Limb (tissue), 2 donors: ENCODE measurements around the gene AANAT.

Experiments used
- DNase-seq, 2 donors: peaks; one replicate each; pipeline ENCODE4 v3.0.0-alpha.2; 2016; ENCODE audit errors: extremely low spot score in 2 of 2

AANAT gene

GRCh38 chr17:76487451-76488192 lies 20.2 kb downstream of the AANAT start:
- no peak for DNase-seq

- no peak for DNase-seq
These were observed 22.8 kb downstream of the AANAT start for GRCh38 chr17:76490112-76490710.

GRCh38 chr17:76491271-76492122 lies 24.1 kb downstream of the AANAT start:
- DNase-seq, result no peak

- DNase-seq, result no peak
These were observed 25.0 kb downstream of the AANAT start for GRCh38 chr17:76492123-76492988.

- peak in 1 of 2 donors; percentile 18 for DNase-seq
These were observed 25.6 kb downstream of the AANAT start for GRCh38 chr17:76492989-76493501.

GRCh38 chr17:76493505-76494167 lies 26.2 kb downstream of the AANAT start:
- DNase-seq, result no peak

- DNase-seq, result no peak
These were observed 28.4 kb downstream of the AANAT start for GRCh38 chr17:76495663-76496400.

GRCh38 chr17:76496464-76496863 lies 29.1 kb downstream of the AANAT start:
- DNase-seq, result no peak

- DNase-seq, result no peak
These were observed 30.2 kb downstream of the AANAT start for GRCh38 chr17:76497699-76497978.

- DNase-seq, result peak in 1 of 2 donors; percentile 77
These were observed 30.8 kb downstream of the AANAT start for GRCh38 chr17:76497979-76498875.

- DNase-seq, result no peak
These were observed 31.5 kb downstream of the AANAT start for GRCh38 chr17:76498876-76499251.

- DNase-seq, result no peak
These were observed 31.9 kb downstream of the AANAT start for GRCh38 chr17:76499267-76499667.

- no peak for DNase-seq
These were observed 32.8 kb downstream of the AANAT start for GRCh38 chr17:76500074-76500746.

GRCh38 chr17:76500747-76501017 lies 33.3 kb downstream of the AANAT start:
- no peak for DNase-seq

- peak; percentile 27 to 87 for DNase-seq
These were observed 33.8 kb downstream of the AANAT start, which contains the start of gene RHBDF2 for GRCh38 chr17:76501018-76501826. Gene RHBDF2 (minus strand): TSS chr17:76501423. CDS start chr17:76481524, 19,899 bp downstream.

GRCh38 chr17:76501827-76502307 lies 34.5 kb downstream of the AANAT start:
- DNase-seq, result no peak

- DNase-seq, result no peak
These were observed 35.2 kb downstream of the AANAT start for GRCh38 chr17:76502341-76503211.
